H9 (cell line): Measurements from ENCODE around the gene IGFBP7. TPM values are rescaled to one million over a fixed set of nuclear protein-coding genes. Genes with fewer than 3 reads are reported as not detected.

Source experiments
- DNase-seq: peaks from one replicate; pipeline ENCODE4 v3.0.0-alpha.2; 2017
- H2AFZ ChIP-seq: one replicate; pipeline ENCODE4 v1.6.1; 2013; ENCODE audit warnings: mild to moderate bottlenecking, low read length, control low read depth, moderate library complexity
- H2AK5ac ChIP-seq: 2 replicates; pipeline ENCODE4 v1.6.1; 2013; ENCODE audit warnings: low read length, control low read depth, mixed read lengths; ENCODE audit not compliant: insufficient read length
- H2BK120ac ChIP-seq: one replicate; pipeline ENCODE4 v1.6.1; 2013; ENCODE audit warnings: low read depth, mild to moderate bottlenecking, low read length, control low read depth, inconsistent platforms; ENCODE audit not compliant: poor library complexity, severe bottlenecking
- H2BK12ac ChIP-seq: 2 replicates; pipeline ENCODE4 v1.6.1; 2013; ENCODE audit warnings: low read length, control low read depth, mixed read lengths, low read depth; ENCODE audit not compliant: insufficient read length
- H2BK15ac ChIP-seq: 2 replicates; pipeline ENCODE4 v1.6.1; 2013; ENCODE audit warnings: low read depth, low read length, control low read depth
- H2BK20ac ChIP-seq: one replicate; pipeline ENCODE4 v1.6.1; 2013; ENCODE audit warnings: low read depth, mild to moderate bottlenecking, low read length, control low read depth, inconsistent platforms; ENCODE audit not compliant: poor library complexity, severe bottlenecking
- H2BK5ac ChIP-seq: 2 replicates; pipeline ENCODE4 v1.6.1; 2013; ENCODE audit warnings: low read length, control low read depth, mixed read lengths; ENCODE audit not compliant: insufficient read length
- H3K14ac ChIP-seq: 2 replicates; pipeline ENCODE4 v1.6.1; 2013; ENCODE audit warnings: low read length, control low read depth; ENCODE audit not compliant: insufficient read depth
- H3K18ac ChIP-seq: 2 replicates; pipeline ENCODE4 v1.6.1; 2013; ENCODE audit warnings: low read depth, mild to moderate bottlenecking, mixed read lengths, low read length, control low read depth; ENCODE audit not compliant: insufficient read length
- H3K23ac ChIP-seq: 2 replicates; pipeline ENCODE4 v1.6.1; 2013; ENCODE audit warnings: low read length, control low read depth, mixed read lengths, low read depth; ENCODE audit not compliant: insufficient read length
- H3K23me2 ChIP-seq: 2 replicates; pipeline ENCODE4 v1.6.1; 2013; ENCODE audit warnings: low read depth, mild to moderate bottlenecking, mixed read lengths, low read length, control low read depth; ENCODE audit not compliant: insufficient read length, poor library complexity, severe bottlenecking
- H3K27ac ChIP-seq: 2 replicates; pipeline ENCODE4 v1.5.1; 2013; ENCODE audit warnings: low read length, control low read depth, mixed read lengths, low read depth; ENCODE audit not compliant: insufficient read length
- H3K27me3 ChIP-seq: 2 replicates; pipeline ENCODE4 v1.6.1; 2013; ENCODE audit warnings: low read length, control low read depth, inconsistent platforms; ENCODE audit not compliant: insufficient read depth
- H3K4ac ChIP-seq: 2 replicates; pipeline ENCODE4 v1.6.1; 2013; ENCODE audit warnings: low read depth, mild to moderate bottlenecking, control low read depth, inconsistent platforms, low read length, moderate library complexity
- H3K4me1 ChIP-seq: 2 replicates; pipeline ENCODE4 v1.6.1; 2013; ENCODE audit warnings: low read length, control low read depth, inconsistent platforms; ENCODE audit not compliant: insufficient read depth
- H3K4me2 ChIP-seq: 2 replicates; pipeline ENCODE4 v1.6.1; 2013; ENCODE audit warnings: low read length, control low read depth, mixed read lengths; ENCODE audit not compliant: insufficient read length, insufficient read depth
- H3K56ac ChIP-seq: 2 replicates; pipeline ENCODE4 v1.6.1; 2013; ENCODE audit warnings: low read depth, mild to moderate bottlenecking, mixed read lengths, low read length, control low read depth; ENCODE audit not compliant: insufficient read length
- H3K79me1 ChIP-seq: 2 replicates; pipeline ENCODE4 v1.6.1; 2013; ENCODE audit warnings: low read depth, mild to moderate bottlenecking, moderate library complexity, low read length, control low read depth, inconsistent platforms; ENCODE audit not compliant: insufficient read depth, poor library complexity, severe bottlenecking
- H3K79me2 ChIP-seq: 2 replicates; pipeline ENCODE4 v1.6.1; 2013; ENCODE audit warnings: low read length, control low read depth, inconsistent platforms; ENCODE audit not compliant: insufficient read depth
- H3K9ac ChIP-seq: 2 replicates; pipeline ENCODE4 v1.6.1; 2013; ENCODE audit warnings: low read length, control low read depth, mixed read lengths; ENCODE audit not compliant: insufficient read length; ENCODE audit errors: extremely low read depth
- H3K9me3 ChIP-seq: one replicate; pipeline ENCODE4 v1.6.1; 2013; ENCODE audit warnings: low read depth, low read length, inconsistent platforms; ENCODE audit not compliant: control insufficient read depth
- H3T11ph ChIP-seq: one replicate; pipeline ENCODE4 v1.6.1; 2013; ENCODE audit warnings: mild to moderate bottlenecking, low read length, control low read depth, inconsistent platforms
- H4K20me1 ChIP-seq: one replicate; pipeline ENCODE4 v1.6.1; 2013; ENCODE audit not compliant: control insufficient read depth, insufficient read length, insufficient read depth
- H4K5ac ChIP-seq: 2 replicates; pipeline ENCODE4 v1.6.1; 2013; ENCODE audit warnings: low read depth, mild to moderate bottlenecking, mixed read lengths, low read length, control low read depth; ENCODE audit not compliant: insufficient read length
- H4K8ac ChIP-seq: replicated peaks from 2 replicates; pipeline ENCODE4 v1.6.1; 2013; ENCODE audit warnings: low read length, control low read depth, mixed read lengths, low read depth; ENCODE audit not compliant: insufficient read length
- H4K91ac ChIP-seq: 2 replicates; pipeline ENCODE4 v1.6.1; 2013; ENCODE audit warnings: low read depth, mild to moderate bottlenecking, moderate library complexity, mixed read lengths, low read length, control low read depth; ENCODE audit not compliant: insufficient read length
- H3K27ac Mint-ChIP-seq, 3 experiments: 2 replicates in 2 of 3; 3 replicates in 1 of 3; pipeline ENCODE4 v1.8.0; 2020 to 2021; ENCODE audit warnings: mixed read lengths in 3 of 3, mild to moderate bottlenecking in 1 of 3, moderate library complexity in 1 of 3
- H3K27me3 Mint-ChIP-seq: 2 replicates; pipeline ENCODE4 v1.8.0; 2021; ENCODE audit warnings: low read depth, mild to moderate bottlenecking, moderate library complexity, mixed read lengths
- H3K36me3 Mint-ChIP-seq, 3 experiments: 2 replicates in 2 of 3; 3 replicates in 1 of 3; pipeline ENCODE4 v1.8.0; 2020 to 2021; ENCODE audit warnings: low read depth in 3 of 3, mixed read lengths in 3 of 3; ENCODE audit not compliant: insufficient read depth in 1 of 3
- H3K4me1 Mint-ChIP-seq, 2 experiments: 2 replicates each; pipeline ENCODE4 v1.8.0; 2020; ENCODE audit warnings: mixed read lengths in 2 of 2
- H3K4me3 Mint-ChIP-seq, 2 experiments: 2 replicates in 1 of 2; 3 replicates in 1 of 2; pipeline ENCODE4 v1.8.0; 2020 to 2021; ENCODE audit warnings: mild to moderate bottlenecking in 2 of 2, mixed read lengths in 2 of 2, moderate library complexity in 1 of 2
- H3K9me3 Mint-ChIP-seq, 2 experiments: 2 replicates in 1 of 2; 3 replicates in 1 of 2; pipeline ENCODE4 v1.8.0; 2020; ENCODE audit warnings: mild to moderate bottlenecking in 2 of 2, mixed read lengths in 2 of 2, moderate library complexity in 1 of 2
- WGBS: extraction: QIAGEN DNeasy Blood & Tissue Kit; methylation state at CpG from one replicate; pipeline ENCODE4 v1.1.7; 2013; ENCODE audit warnings: missing lambda C conversion rate, low lambda C conversion rate, mixed read lengths; ENCODE audit not compliant: insufficient read length; ENCODE audit errors: extremely low coverage; 5-methylcytosine and 5-hydroxymethylcytosine counted together
- total RNA-seq: library from RNA; stranded (reverse); gene quantifications from 2 replicates; pipeline ENCODE4 v1.2.1, GENCODE V29; 2021
- TF ChIP-seq, protein P1 (sequence below): fragments of 200-600 bp; sonication (generic); conservative IDR thresholded peaks from 3 replicates; pipeline ENCODE4 v1.8.0; 2021; ENCODE audit warnings: antibody characterized with exemption, mild to moderate bottlenecking

IGFBP7 gene
- total RNA-seq, 1 experiment from 2014 or later, result 0.37 TPM

DNA sequence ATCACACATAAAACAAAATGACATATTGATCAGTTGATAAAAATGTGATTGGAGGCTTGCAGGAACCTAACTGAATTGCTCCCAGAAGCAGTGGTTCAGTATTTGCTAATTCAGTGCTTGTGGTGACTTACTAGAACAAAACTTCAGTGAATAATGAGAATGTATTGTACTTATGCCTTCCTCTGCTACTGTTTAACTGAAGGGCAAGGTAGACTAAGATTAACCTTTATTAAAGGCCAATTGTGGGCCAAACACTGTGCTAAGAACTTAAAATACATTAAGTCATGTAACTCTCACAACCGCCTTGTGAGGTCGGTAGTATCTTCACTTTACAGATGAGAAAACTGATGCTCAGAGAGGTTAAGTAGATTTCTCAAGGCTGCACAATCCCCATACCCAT lies 14.9 kb downstream of the IGFBP7 start:
- Histone ChIP-seq H2BK15ac (no peak overlapping the region), H2AK5ac (no peak overlapping the region), H3K27ac (no peak overlapping the region), H2BK120ac (no peak overlapping the region), H3K56ac (no peak overlapping the region), H3K4ac (no peak overlapping the region), H4K20me1 (no peaks in the 10 kb centered on the region), H3T11ph (no peak overlapping the region), H4K5ac (no peak overlapping the region), H2BK20ac (no peak overlapping the region), H3K9me3 (no peaks in the 10 kb centered on the region), H4K8ac (no peak overlapping the region), H3K23me2 (no peaks in the 10 kb centered on the region), H2BK12ac (no peak overlapping the region), H3K23ac (no peak overlapping the region), H3K79me1 (no peaks in the 10 kb centered on the region), H2BK5ac (no peak overlapping the region), H3K9ac (no peak overlapping the region), H3K4me1 (no peaks in the 10 kb centered on the region; the same call in 1 of the 2 replicates), H3K18ac (no peak overlapping the region), H3K14ac (no peak overlapping the region), H2AFZ (no peak overlapping the region), H4K91ac (no peak overlapping the region), H3K27me3 (no peaks in the 10 kb centered on the region), H3K79me2 (0 out of 2 replicates have a peak, but pooled peaks cover 1% of the 10 kb centered on the region), H3K4me2 (no peak overlapping the region)
- H3K27me3 Mint-ChIP-seq, result no peaks in the 10 kb centered on the region; the same call in 1 of the 2 replicates
- no peak overlapping the region for H3K4me3 Mint-ChIP-seq
- H3K36me3 Mint-ChIP-seq, result no peaks in the 10 kb centered on the region
- H3K4me1 Mint-ChIP-seq, result peaks cover 14 to 17% of the 10 kb centered on the region in 2 experiments
- TF ChIP-seq, protein P1, sequence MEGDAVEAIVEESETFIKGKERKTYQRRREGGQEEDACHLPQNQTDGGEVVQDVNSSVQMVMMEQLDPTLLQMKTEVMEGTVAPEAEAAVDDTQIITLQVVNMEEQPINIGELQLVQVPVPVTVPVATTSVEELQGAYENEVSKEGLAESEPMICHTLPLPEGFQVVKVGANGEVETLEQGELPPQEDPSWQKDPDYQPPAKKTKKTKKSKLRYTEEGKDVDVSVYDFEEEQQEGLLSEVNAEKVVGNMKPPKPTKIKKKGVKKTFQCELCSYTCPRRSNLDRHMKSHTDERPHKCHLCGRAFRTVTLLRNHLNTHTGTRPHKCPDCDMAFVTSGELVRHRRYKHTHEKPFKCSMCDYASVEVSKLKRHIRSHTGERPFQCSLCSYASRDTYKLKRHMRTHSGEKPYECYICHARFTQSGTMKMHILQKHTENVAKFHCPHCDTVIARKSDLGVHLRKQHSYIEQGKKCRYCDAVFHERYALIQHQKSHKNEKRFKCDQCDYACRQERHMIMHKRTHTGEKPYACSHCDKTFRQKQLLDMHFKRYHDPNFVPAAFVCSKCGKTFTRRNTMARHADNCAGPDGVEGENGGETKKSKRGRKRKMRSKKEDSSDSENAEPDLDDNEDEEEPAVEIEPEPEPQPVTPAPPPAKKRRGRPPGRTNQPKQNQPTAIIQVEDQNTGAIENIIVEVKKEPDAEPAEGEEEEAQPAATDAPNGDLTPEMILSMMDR, result no peak
- no CpG with 5 or more reads among the region's 2 CpGs for WGBS
- DNase-seq, result no peak
- H3K9me3 Mint-ChIP-seq, result no peaks in the 10 kb centered on the region
- H3K27ac Mint-ChIP-seq, result no peak overlapping the region
